Measurements from ENCODE around the gene LIPT2.

DNA sequence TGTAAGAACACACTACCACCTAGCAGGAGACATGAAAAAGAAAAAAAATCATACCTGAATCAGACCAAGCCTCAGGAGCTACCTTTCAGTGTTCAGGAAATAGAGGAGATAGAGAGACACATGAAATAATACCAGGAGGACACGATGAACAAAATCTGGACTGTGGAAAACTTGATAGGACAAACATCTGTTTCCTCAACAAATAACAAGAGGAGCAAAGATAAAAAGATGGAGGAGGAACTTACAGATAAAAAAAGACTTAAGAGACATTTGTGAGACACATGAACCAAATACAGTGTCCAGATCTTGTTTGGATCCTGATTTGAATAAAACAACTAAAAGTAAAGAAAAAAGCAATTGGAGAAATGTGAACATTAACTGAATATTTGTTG is 13.8 kb downstream of the LIPT2 start:
- TF ChIP-seq SUZ12 (IDR thresholded peaks at IDR 0.05; ENCODE audit: extremely low read depth, insufficient read depth, insufficient read length), result no peak
- no peak for TF ChIP-seq ZNF274 (IDR thresholded peaks at IDR 0.05; ENCODE audit: low read depth, low read length)
